Keratinocyte (primary cell): ENCODE data around the gene DYNLRB2. TPM values are rescaled to one million over a fixed set of nuclear protein-coding genes. Genes with fewer than 3 reads are reported as not detected.

Experiments
- DNase-seq: peaks from one replicate; pipeline ENCODE4 v3.0.0-alpha.2; 2011; ENCODE audit warnings: low read depth, missing footprints, low spot score
- FAIRE-seq: peaks from 2 replicates; lab custom pipeline; 2011; peaks lifted over from hg19 to GRCh38; lab: Jason Lieb, UNC
- H2AFZ ChIP-seq: 2 replicates; pipeline ENCODE4 v1.6.0; 2012; ENCODE audit warnings: low read length, control low read depth, inconsistent platforms; ENCODE audit not compliant: control insufficient read depth
- H3K27ac ChIP-seq: 2 replicates; pipeline ENCODE4 v1.5.1; 2011; ENCODE audit warnings: low read length; ENCODE audit not compliant: control insufficient read depth, insufficient read depth
- H3K27me3 ChIP-seq: 3 replicates; pipeline ENCODE4 v1.6.0; 2011; ENCODE audit warnings: low read length; ENCODE audit not compliant: control insufficient read depth, insufficient read depth; ENCODE audit errors: extremely low read depth
- H3K36me3 ChIP-seq, 2 experiments: 2 replicates in 1 of 2; 3 replicates in 1 of 2; pipeline ENCODE4 v1.5.1; 2011; ENCODE audit warnings: low read length in 2 of 2, mild to moderate bottlenecking in 1 of 2; ENCODE audit not compliant: control insufficient read depth in 2 of 2, insufficient read depth in 2 of 2; ENCODE audit errors: extremely low read depth in 1 of 2
- H3K4me1 ChIP-seq: 3 replicates; pipeline ENCODE4 v1.5.1; 2011; ENCODE audit warnings: low read length; ENCODE audit not compliant: control insufficient read depth, insufficient read depth; ENCODE audit errors: extremely low read depth
- H3K4me2 ChIP-seq: 3 replicates; pipeline ENCODE4 v1.6.0; 2011; ENCODE audit warnings: low read depth, low read length; ENCODE audit not compliant: control insufficient read depth, insufficient read depth; ENCODE audit errors: extremely low read depth
- H3K4me3 ChIP-seq, 3 experiments: fragments of 200-600 bp in 1 of 3; sonication (generic) in 1 of 3; 2 replicates in 2 of 3; 3 replicates in 1 of 3; pipeline ENCODE4 v1.5.1; 2011 to 2016; ENCODE audit warnings: low read length in 3 of 3, mild to moderate bottlenecking in 3 of 3, control low read depth in 2 of 3, inconsistent platforms in 1 of 3, low read depth in 1 of 3, mixed read lengths in 1 of 3, mixed run types in 1 of 3, moderate library complexity in 1 of 3; ENCODE audit not compliant: control insufficient read depth in 2 of 3, insufficient read depth in 2 of 3; ENCODE audit errors: extremely low read depth in 1 of 3
- H3K79me2 ChIP-seq: 2 replicates; pipeline ENCODE4 v1.6.0; 2012; ENCODE audit warnings: low read length; ENCODE audit not compliant: control insufficient read depth, insufficient read depth
- H3K9ac ChIP-seq: 3 replicates; pipeline ENCODE4 v1.6.0; 2011; ENCODE audit warnings: low read length; ENCODE audit not compliant: control insufficient read depth, insufficient read depth; ENCODE audit errors: extremely low read depth
- H3K9me1 ChIP-seq: 3 replicates; pipeline ENCODE4 v1.6.0; 2011; ENCODE audit warnings: low read length; ENCODE audit not compliant: control insufficient read depth, insufficient read depth; ENCODE audit errors: extremely low read depth
- H3K9me3 ChIP-seq: 2 replicates; pipeline ENCODE4 v1.5.1; 2012; ENCODE audit warnings: low read depth, low read length; ENCODE audit not compliant: control insufficient read depth
- H4K20me1 ChIP-seq: 3 replicates; pipeline ENCODE4 v1.6.0; 2011; ENCODE audit warnings: low read length; ENCODE audit not compliant: control insufficient read depth, insufficient read depth; ENCODE audit errors: extremely low read depth
- CTCF ChIP-seq, 3 experiments: IDR thresholded peaks in 1 of 3; conservative IDR thresholded peaks in 1 of 3; optimal IDR thresholded peaks in 1 of 3; 2 replicates in 2 of 3; 3 replicates in 1 of 3; pipeline versions ENCODE3 to v1.5.1; 2011; ENCODE audit warnings: low read length in 3 of 3, mild to moderate bottlenecking in 3 of 3, moderate library complexity in 2 of 3, control low read depth in 1 of 3, inconsistent platforms in 1 of 3; ENCODE audit not compliant: insufficient read depth in 2 of 3; ENCODE audit errors: extremely low read depth in 1 of 3
- EZH2 ChIP-seq: IDR thresholded peaks from one replicate; pipeline ENCODE4 v1.6.1; 2012; ENCODE audit warnings: inconsistent platforms, mild to moderate bottlenecking, low read length, moderate library complexity
- dilution Hi-C: fragments of 300-500 bp; cut with MboI; formaldehyde crosslinking; loops from one replicate; pipeline ENCODE4 v1.7.0; 2020; ENCODE audit warnings: low sequenced_read_pairs; ENCODE audit not compliant: extremely low pct_ligation_motif_present
- polyA plus RNA-seq, 5 experiments: library from polyadenylated mRNA; depleted of rRNA in 3 of 5; stranded (reverse) in 3 of 5; stranded (forward) in 1 of 5; unstranded in 1 of 5; fragments of >200 nt; gene quantifications; 1 replicate in 1 of 5; 2 replicates in 3 of 5; 3 replicates in 1 of 5; pipeline versions ENCODE4 v1.2.1 to v1.2.3, GENCODE V29; 2011 to 2012; ENCODE audit warnings: missing spikeins in 2 of 5, low read depth in 1 of 5, low replicate concordance in 1 of 5

The DYNLRB2 gene
- polyA plus RNA-seq, 1 donor (not counting 4 experiments of a cell fraction or from before 2014, with no cell fraction given), result 0.51 TPM

- dilution Hi-C loops, result no loop called here
- no peaks in the 10 kb centered on the region for H3K79me2 ChIP-seq
- H3K4me3 ChIP-seq, result no peak overlapping the region
- no peak overlapping the region for H3K9ac ChIP-seq
- H3K36me3 ChIP-seq, result no peaks in the 10 kb centered on the region
- H3K4me1 ChIP-seq, result no peaks in the 10 kb centered on the region
- FAIRE-seq (no peak), DNase-seq (no peak)
- H2AFZ ChIP-seq, result no peak overlapping the region
- no peaks in the 10 kb centered on the region for H3K9me1 ChIP-seq
- no peaks in the 10 kb centered on the region for H4K20me1 ChIP-seq
- no peak overlapping the region for H3K27ac ChIP-seq
- no peak overlapping the region for H3K4me2 ChIP-seq
- H3K9me3 ChIP-seq, result no peaks in the 10 kb centered on the region
- TF ChIP-seq CTCF (optimal IDR thresholded peaks at IDR 0.05 in 1 of 3, IDR thresholded peaks at IDR 0.05 in 1 of 3, conservative IDR thresholded peaks at IDR 0.05 in 1 of 3; ENCODE audit: extremely low read depth in 1 of 3, insufficient read depth in 2 of 3, low read length in 3 of 3) (no peak), EZH2 (no peak)
- peaks cover 10% of the 10 kb centered on the region for H3K27me3 ChIP-seq
Observed at GRCh38 chr16:80517846-80518245, 22.9 kb upstream of the DYNLRB2 start.

GRCh38 chr16:80518436-80518835 is 22.4 kb upstream of the DYNLRB2 start:
- H4K20me1 ChIP-seq, result no peaks in the 10 kb centered on the region
- H3K27me3 ChIP-seq, result peaks cover 6% of the 10 kb centered on the region
- DNase-seq (no peak), FAIRE-seq (peak; percentile 9)
- H3K27ac ChIP-seq, result no peak overlapping the region
- dilution Hi-C loops, result no loop called here
- no peaks in the 10 kb centered on the region for H3K79me2 ChIP-seq
- no peaks in the 10 kb centered on the region for H3K9me3 ChIP-seq
- TF ChIP-seq EZH2 (no peak), CTCF (optimal IDR thresholded peaks at IDR 0.05 in 1 of 3, IDR thresholded peaks at IDR 0.05 in 1 of 3, conservative IDR thresholded peaks at IDR 0.05 in 1 of 3; ENCODE audit: extremely low read depth in 1 of 3, insufficient read depth in 2 of 3, low read length in 3 of 3) (no peak)
- no peaks in the 10 kb centered on the region for H3K4me1 ChIP-seq
- H3K9me1 ChIP-seq, result no peaks in the 10 kb centered on the region
- no peak overlapping the region for H3K9ac ChIP-seq
- no peaks in the 10 kb centered on the region for H3K36me3 ChIP-seq
- H3K4me3 ChIP-seq, result no peak overlapping the region
- H2AFZ ChIP-seq, result no peak overlapping the region
- no peak overlapping the region for H3K4me2 ChIP-seq
